IMR-90 (cell line): ENCODE results near the gene OSBP2. TPM values are rescaled to one million over a fixed set of nuclear protein-coding genes. Genes with fewer than 3 reads are reported as not detected.

Source experiments
- ATAC-seq: fragments of 200-7000 bp; cut with Tn5 transposase; 2 replicates; pipeline ENCODE4 v1.9.1; 2020; ENCODE audit warnings: low read depth, mild to moderate bottlenecking, moderate library complexity
- BruUV-seq: library from RNA; stranded (reverse); fragments of 400-500 nt; replicated peaks from 2 replicates; lab custom pipeline; 2021; lab: Mats Ljungman, UMichigan
- CTCF ChIA-PET: fragments of 300-600 bp; formaldehyde crosslinking; extraction: SDS; loops from one replicate; lab custom pipeline; 2021; ENCODE audit warnings: antibody characterized with exemption; lab: Yijun Ruan, JAX
- POLR2A ChIA-PET: fragments of 300-600 bp; sonication (Branson Sonifier 250); formaldehyde crosslinking; loops from one replicate; lab custom pipeline; 2022; ENCODE audit warnings: antibody characterized with exemption; ENCODE audit not compliant: unreplicated experiment; lab: Charles Lee
- DNase-seq: peaks from one replicate; pipeline ENCODE4 v3.0.0; 2013
- H2AFZ ChIP-seq: replicated peaks from 2 replicates; pipeline ENCODE3; 2013; ENCODE audit warnings: low read length, mild to moderate bottlenecking; ENCODE audit not compliant: poor library complexity
- H2AK5ac ChIP-seq: 2 replicates; pipeline ENCODE4 v1.6.1; 2013; ENCODE audit warnings: low read depth, low read length, inconsistent platforms
- H2AK9ac ChIP-seq: replicated peaks from 2 replicates; pipeline ENCODE3; 2013; ENCODE audit warnings: mild to moderate bottlenecking, low read depth, low read length, moderate library complexity; ENCODE audit not compliant: poor library complexity
- H2BK120ac ChIP-seq: 2 replicates; pipeline ENCODE4 v1.6.1; 2013; ENCODE audit warnings: low read depth, low read length, inconsistent platforms
- H2BK15ac ChIP-seq: 3 replicates; pipeline ENCODE4 v1.6.1; 2013; ENCODE audit warnings: low read depth, low read length, inconsistent platforms
- H2BK20ac ChIP-seq: 2 replicates; pipeline ENCODE4 v1.6.1; 2013; ENCODE audit warnings: low read depth, mild to moderate bottlenecking, inconsistent platforms, low read length, moderate library complexity
- H2BK5ac ChIP-seq: 2 replicates; pipeline ENCODE4 v1.6.1; 2013; ENCODE audit warnings: mild to moderate bottlenecking, low read depth, low read length, inconsistent platforms; ENCODE audit not compliant: poor library complexity, severe bottlenecking
- H3K14ac ChIP-seq: replicated peaks from 2 replicates; pipeline ENCODE4 v1.6.1; 2013; ENCODE audit warnings: low read depth, low read length, inconsistent platforms
- H3K18ac ChIP-seq: 2 replicates; pipeline ENCODE4 v1.6.1; 2013; ENCODE audit warnings: low read depth, low read length, control low read depth
- H3K23ac ChIP-seq: 2 replicates; pipeline ENCODE4 v1.6.1; 2013; ENCODE audit warnings: low read depth, low read length, inconsistent platforms
- H3K27ac ChIP-seq: 2 replicates; pipeline ENCODE4 v1.5.1; 2013; ENCODE audit warnings: mild to moderate bottlenecking, control low read depth, low read length; ENCODE audit not compliant: insufficient read depth
- H3K27me3 ChIP-seq: 2 replicates; pipeline ENCODE4 v1.6.1; 2013; ENCODE audit warnings: low read length; ENCODE audit not compliant: control insufficient read depth, insufficient read depth
- H3K36me3 ChIP-seq: 2 replicates; pipeline ENCODE4 v1.6.1; 2013; ENCODE audit warnings: low read length, mixed read lengths; ENCODE audit not compliant: control insufficient read depth, insufficient read depth
- H3K4ac ChIP-seq: 2 replicates; pipeline ENCODE4 v1.6.1; 2013; ENCODE audit warnings: low read depth, low read length, inconsistent platforms
- H3K4me1 ChIP-seq: 2 replicates; pipeline ENCODE4 v1.6.1; 2013; ENCODE audit warnings: low read length, mixed read lengths; ENCODE audit not compliant: control insufficient read depth, insufficient read depth
- H3K4me2 ChIP-seq: 2 replicates; pipeline ENCODE4 v1.6.1; 2013; ENCODE audit warnings: low read depth, mild to moderate bottlenecking, control low read depth, low read length, moderate library complexity
- H3K4me3 ChIP-seq: 2 replicates; pipeline ENCODE4 v1.5.1; 2013; ENCODE audit warnings: low read depth, mild to moderate bottlenecking, control low read depth, low read length, moderate library complexity; ENCODE audit not compliant: insufficient read depth
- H3K56ac ChIP-seq: 2 replicates; pipeline ENCODE4 v1.6.1; 2013; ENCODE audit warnings: low read length, inconsistent platforms; ENCODE audit not compliant: insufficient read depth; ENCODE audit errors: extremely low read depth
- H3K79me1 ChIP-seq, 2 experiments: 2 replicates each; pipeline ENCODE4 v1.6.1; 2013; ENCODE audit warnings: low read length in 2 of 2, inconsistent platforms in 1 of 2, low read depth in 1 of 2
- H3K9ac ChIP-seq: 2 replicates; pipeline ENCODE4 v1.6.1; 2013; ENCODE audit warnings: low read depth, low read length, control low read depth
- H3K9me1 ChIP-seq: 2 replicates; pipeline ENCODE4 v1.6.1; 2013; ENCODE audit warnings: low read length, inconsistent platforms; ENCODE audit not compliant: insufficient read depth
- H3K9me3 ChIP-seq: 2 replicates; pipeline ENCODE4 v1.6.1; 2013; ENCODE audit warnings: low read length; ENCODE audit not compliant: control insufficient read depth, insufficient read depth
- H4K20me1 ChIP-seq: 2 replicates; pipeline ENCODE4 v1.6.1; 2013; ENCODE audit warnings: low read length, inconsistent platforms; ENCODE audit not compliant: insufficient read depth
- H4K5ac ChIP-seq: 2 replicates; pipeline ENCODE4 v1.6.1; 2013; ENCODE audit warnings: mild to moderate bottlenecking, low read depth, low read length, control low read depth
- H4K8ac ChIP-seq, 2 experiments: 2 replicates each; pipeline ENCODE4 v1.6.1; 2013; ENCODE audit warnings: low read depth in 2 of 2, low read length in 2 of 2, control low read depth in 1 of 2, inconsistent platforms in 1 of 2
- H4K91ac ChIP-seq: 2 replicates; pipeline ENCODE4 v1.6.1; 2013; ENCODE audit warnings: low read depth, low read length, inconsistent platforms; ENCODE audit not compliant: insufficient read depth
- CHD1 ChIP-seq: IDR thresholded peaks from 2 replicates; pipeline ENCODE4 v1.6.1; 2012; ENCODE audit warnings: low read depth, low read length, improper control_type of control experiment
- FOS ChIP-seq: fragments of 150-350 bp; IDR thresholded peaks from 2 replicates; pipeline ENCODE4 v1.6.1; 2016; ENCODE audit warnings: low read depth, low read length
- MAFK ChIP-seq: IDR thresholded peaks from 2 replicates; pipeline ENCODE4 v1.6.1; 2012; ENCODE audit warnings: low read depth, low read length, improper control_type of control experiment
- MAZ ChIP-seq: IDR thresholded peaks from 2 replicates; pipeline ENCODE4 v1.6.1; 2012; ENCODE audit warnings: low read depth, mild to moderate bottlenecking, low read length, improper control_type of control experiment, moderate library complexity, borderline replicate concordance
- POLR2A ChIP-seq: IDR thresholded peaks from 2 replicates; pipeline ENCODE4 v1.6.1; 2012; ENCODE audit warnings: mild to moderate bottlenecking, low read depth, low read length
- RCOR1 ChIP-seq: IDR thresholded peaks from 2 replicates; pipeline ENCODE4 v1.6.1; 2012; ENCODE audit warnings: mild to moderate bottlenecking, low read length, improper control_type of control experiment; ENCODE audit not compliant: insufficient replicate concordance
- SMC3 ChIP-seq: fragments of 150-350 bp; IDR thresholded peaks from 2 replicates; pipeline ENCODE4 v1.6.1; 2016; ENCODE audit warnings: low read depth, mild to moderate bottlenecking, antibody characterized with exemption, low read length, moderate library complexity
- WGBS, 2 experiments: methylation state at CpG; one replicate each; pipeline versions ENCODE4 v1.1.5 to v1.1.7; 2013; ENCODE audit warnings: missing lambda C conversion rate in 2 of 2; ENCODE audit not compliant: insufficient read length in 1 of 2; ENCODE audit errors: extremely low coverage in 2 of 2; 5-methylcytosine and 5-hydroxymethylcytosine counted together
- dilution Hi-C: fragments of 300-500 bp; cut with HindIII; formaldehyde crosslinking; loops from one replicate; pipeline ENCODE4 v1.14.3; 2018; ENCODE audit warnings: low sequenced_read_pairs; ENCODE audit not compliant: unreplicated experiment
- in situ Hi-C: fragments of 300-500 bp; cut with MboI; formaldehyde crosslinking; loops from 3 replicates; pipeline ENCODE4 v1.14.3; 2019; ENCODE audit warnings: low sequenced_read_pairs, inconsistent platforms, mixed read lengths
- intact Hi-C: fragments of 100-400 bp; cut with micrococcal nuclease; formaldehyde crosslinking; loops from 2 replicates; pipeline ENCODE4 v1.10.0; 2022
- polyA plus RNA-seq, 3 experiments: library from polyadenylated mRNA; depleted of rRNA; stranded (reverse); fragments of >200 nt; gene quantifications; 2 replicates each; pipeline ENCODE4 v1.2.3, GENCODE V29; 2012; ENCODE audit warnings: low replicate concordance in 1 of 3
- total RNA-seq: library from RNA; depleted of rRNA; stranded (reverse); fragments of >200 nt; gene quantifications from 2 replicates; pipeline ENCODE4 v1.2.3, GENCODE V29; 2012
- TF ChIP-seq, protein P1 (sequence below): fragments of 150-350 bp; IDR thresholded peaks from 2 replicates; pipeline ENCODE4 v1.6.1; 2017; ENCODE audit warnings: mild to moderate bottlenecking, antibody characterized with exemption, low read length, low read depth
- TF ChIP-seq, protein P2 (sequence below): conservative IDR thresholded peaks from 2 replicates; pipeline ENCODE4 v1.5.1; 2012; ENCODE audit warnings: mild to moderate bottlenecking, low read depth, low read length, improper control_type of control experiment
- TF ChIP-seq, protein P3 (sequence below): fragments of 150-350 bp; IDR thresholded peaks from 2 replicates; pipeline ENCODE4 v1.6.1; 2016; ENCODE audit warnings: low read depth, mild to moderate bottlenecking, low read length, moderate library complexity, borderline replicate concordance

Gene OSBP2
- total and polyA plus RNA-seq, 2 of the 4 experiments (the other 2 are of a cell fraction) = 1.8 to 2.2 TPM

GRCh38 chr22:30751529-30751928, 56.9 kb downstream of the OSBP2 start:
- WGBS, 2 experiments = no CpG with 5 or more reads among the region's 10 CpGs
- Histone ChIP-seq H3K23ac (no peak overlapping the region), H3K4me3 (no peak overlapping the region), H3K9ac (no peak overlapping the region), H3K4me2 (no peak overlapping the region), H3K9me3 (no peaks in the 10 kb centered on the region), H4K8ac (no peak overlapping the region), H3K56ac (no peak overlapping the region), H3K79me1 (no peaks in the 10 kb centered on the region), H4K91ac (no peak overlapping the region), H3K18ac (no peak overlapping the region), H3K27ac (no peak overlapping the region), H4K5ac (no peak overlapping the region), H2BK15ac (no peak overlapping the region), H2BK120ac (no peak overlapping the region), H2BK5ac (no peak overlapping the region), H3K9me1 (no peaks in the 10 kb centered on the region; the same call in 1 of the 2 replicates), H3K4ac (no peak overlapping the region), H4K20me1 (no peaks in the 10 kb centered on the region), H3K14ac (no peak overlapping the region), H3K36me3 (no peaks in the 10 kb centered on the region), H2AK9ac (no peak overlapping the region), H3K27me3 (no peaks in the 10 kb centered on the region), H3K4me1 (peaks cover 2% of the 10 kb centered on the region; the same call in 1 of the 2 replicates), H2AK5ac (no peak overlapping the region), H2AFZ (no peak overlapping the region), H2BK20ac (no peak overlapping the region)
- in situ Hi-C loops (no loop called here), dilution Hi-C loops (no loop called here), intact Hi-C loops (no loop called here)
- ChIA-PET CTCF (no interaction called here), POLR2A (no interaction called here)
- TF ChIP-seq, protein P1, sequence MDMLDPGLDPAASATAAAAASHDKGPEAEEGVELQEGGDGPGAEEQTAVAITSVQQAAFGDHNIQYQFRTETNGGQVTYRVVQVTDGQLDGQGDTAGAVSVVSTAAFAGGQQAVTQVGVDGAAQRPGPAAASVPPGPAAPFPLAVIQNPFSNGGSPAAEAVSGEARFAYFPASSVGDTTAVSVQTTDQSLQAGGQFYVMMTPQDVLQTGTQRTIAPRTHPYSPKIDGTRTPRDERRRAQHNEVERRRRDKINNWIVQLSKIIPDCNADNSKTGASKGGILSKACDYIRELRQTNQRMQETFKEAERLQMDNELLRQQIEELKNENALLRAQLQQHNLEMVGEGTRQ = no peak
- TF ChIP-seq MAZ (no peak), FOS (no peak), RCOR1 (no peak), MAFK (no peak), POLR2A (no peak), CHD1 (no peak), SMC3 (no peak)
- TF ChIP-seq, protein P2, sequence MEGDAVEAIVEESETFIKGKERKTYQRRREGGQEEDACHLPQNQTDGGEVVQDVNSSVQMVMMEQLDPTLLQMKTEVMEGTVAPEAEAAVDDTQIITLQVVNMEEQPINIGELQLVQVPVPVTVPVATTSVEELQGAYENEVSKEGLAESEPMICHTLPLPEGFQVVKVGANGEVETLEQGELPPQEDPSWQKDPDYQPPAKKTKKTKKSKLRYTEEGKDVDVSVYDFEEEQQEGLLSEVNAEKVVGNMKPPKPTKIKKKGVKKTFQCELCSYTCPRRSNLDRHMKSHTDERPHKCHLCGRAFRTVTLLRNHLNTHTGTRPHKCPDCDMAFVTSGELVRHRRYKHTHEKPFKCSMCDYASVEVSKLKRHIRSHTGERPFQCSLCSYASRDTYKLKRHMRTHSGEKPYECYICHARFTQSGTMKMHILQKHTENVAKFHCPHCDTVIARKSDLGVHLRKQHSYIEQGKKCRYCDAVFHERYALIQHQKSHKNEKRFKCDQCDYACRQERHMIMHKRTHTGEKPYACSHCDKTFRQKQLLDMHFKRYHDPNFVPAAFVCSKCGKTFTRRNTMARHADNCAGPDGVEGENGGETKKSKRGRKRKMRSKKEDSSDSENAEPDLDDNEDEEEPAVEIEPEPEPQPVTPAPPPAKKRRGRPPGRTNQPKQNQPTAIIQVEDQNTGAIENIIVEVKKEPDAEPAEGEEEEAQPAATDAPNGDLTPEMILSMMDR = no peak
- TF ChIP-seq, protein P3, sequence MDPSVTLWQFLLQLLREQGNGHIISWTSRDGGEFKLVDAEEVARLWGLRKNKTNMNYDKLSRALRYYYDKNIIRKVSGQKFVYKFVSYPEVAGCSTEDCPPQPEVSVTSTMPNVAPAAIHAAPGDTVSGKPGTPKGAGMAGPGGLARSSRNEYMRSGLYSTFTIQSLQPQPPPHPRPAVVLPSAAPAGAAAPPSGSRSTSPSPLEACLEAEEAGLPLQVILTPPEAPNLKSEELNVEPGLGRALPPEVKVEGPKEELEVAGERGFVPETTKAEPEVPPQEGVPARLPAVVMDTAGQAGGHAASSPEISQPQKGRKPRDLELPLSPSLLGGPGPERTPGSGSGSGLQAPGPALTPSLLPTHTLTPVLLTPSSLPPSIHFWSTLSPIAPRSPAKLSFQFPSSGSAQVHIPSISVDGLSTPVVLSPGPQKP = no peak
- ATAC-seq = no peak
- no peak for DNase-seq
- BruUV-seq = no TSS peak
